NB4 (cell line): ENCODE results near the gene OR2T27.

Experiments
- CTCF ChIP-seq: IDR thresholded peaks from one replicate; pipeline ENCODE4 v1.5.1; 2012; ENCODE audit warnings: low read depth, low read length
- MYC ChIP-seq: IDR thresholded peaks from 2 replicates; pipeline ENCODE4 v1.6.1; 2011; ENCODE audit warnings: low read depth, low read length
- POLR2A ChIP-seq: IDR thresholded peaks from 2 replicates; pipeline ENCODE4 v1.6.1; 2011; ENCODE audit warnings: mild to moderate bottlenecking; ENCODE audit not compliant: insufficient read length; ENCODE audit errors: extremely low read depth

DNA sequence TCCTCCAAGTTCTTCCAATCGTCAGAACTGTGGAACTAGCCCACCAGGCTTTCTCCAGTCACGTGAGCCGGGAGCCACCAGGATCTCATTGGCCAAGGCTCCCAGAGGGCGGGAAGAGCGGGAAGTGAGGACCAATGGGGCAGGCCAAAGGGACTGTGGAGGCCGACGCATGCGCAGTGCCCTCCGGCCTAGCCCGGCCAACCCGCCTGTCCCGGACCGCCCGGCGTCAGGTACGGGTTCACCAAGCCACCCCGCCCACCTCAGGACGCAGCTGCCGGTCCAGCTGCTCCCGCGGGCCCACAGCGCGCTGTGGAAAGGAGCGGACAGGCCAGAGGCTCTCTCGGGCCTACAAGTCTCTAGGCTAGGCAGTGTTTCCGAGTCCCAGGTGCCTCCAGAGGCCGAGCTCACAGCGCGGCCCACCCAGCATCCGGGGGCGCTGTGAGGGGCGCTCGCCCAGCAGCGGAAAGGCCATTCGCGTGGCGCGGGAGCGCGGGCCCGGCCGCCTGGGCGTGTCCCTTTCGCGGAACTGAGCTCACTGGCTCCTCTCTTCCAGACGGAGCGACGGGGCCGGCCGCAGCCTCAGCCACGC is 36.3 kb upstream of the OR2T27 start:
- TF ChIP-seq CTCF (no peak), MYC (no peak), POLR2A (no peak)
